ENCODE results near the gene HOMER1.

HOMER1 gene

DNA sequence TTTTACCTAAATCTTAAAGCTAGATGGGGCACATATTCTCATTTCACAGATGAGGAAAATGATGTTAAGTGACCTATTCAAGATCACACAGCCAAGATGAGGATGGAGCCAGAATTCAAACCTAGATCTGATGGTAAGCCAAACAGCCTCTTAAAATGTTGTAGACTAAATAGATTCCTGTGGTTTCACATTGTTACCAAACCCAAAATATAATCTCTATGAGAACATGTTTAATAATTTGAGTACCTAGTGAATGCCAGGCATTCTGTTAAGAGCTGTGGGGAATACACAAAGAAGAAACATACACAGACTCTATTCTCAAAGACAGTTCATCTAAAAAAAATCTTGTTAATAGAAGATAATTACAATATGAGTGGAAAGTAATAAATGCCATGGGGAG, 25.2 kb downstream of the HOMER1 start:
- DNase-seq (ENCODE audit: low read depth in 2 of 2) = no peak

GRCh38 chr5:79488058-79488457, 25.9 kb downstream of the HOMER1 start:
- DNase-seq (ENCODE audit: low read depth in 2 of 2) = no peak

DNA sequence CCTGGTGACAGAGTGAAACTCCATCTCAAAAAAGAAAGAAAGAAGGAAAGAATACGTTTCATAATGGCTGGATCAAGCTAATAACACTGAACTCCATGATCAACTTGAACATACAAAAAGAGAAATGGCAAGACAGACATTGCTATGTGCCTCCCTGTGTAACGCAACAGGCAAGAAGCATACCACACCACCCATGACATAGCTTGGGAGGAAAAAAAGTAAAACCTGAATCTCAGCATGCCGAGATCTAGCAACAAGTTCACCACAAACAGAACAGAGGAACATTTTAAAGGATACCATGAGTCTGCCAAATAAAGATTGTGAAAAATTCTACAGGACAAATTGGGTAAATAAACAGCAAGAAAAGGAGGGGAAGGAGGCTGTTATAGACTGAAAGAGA, 26.7 kb downstream of the HOMER1 start:
- no peak for DNase-seq (ENCODE audit: low read depth in 2 of 2)

DNA sequence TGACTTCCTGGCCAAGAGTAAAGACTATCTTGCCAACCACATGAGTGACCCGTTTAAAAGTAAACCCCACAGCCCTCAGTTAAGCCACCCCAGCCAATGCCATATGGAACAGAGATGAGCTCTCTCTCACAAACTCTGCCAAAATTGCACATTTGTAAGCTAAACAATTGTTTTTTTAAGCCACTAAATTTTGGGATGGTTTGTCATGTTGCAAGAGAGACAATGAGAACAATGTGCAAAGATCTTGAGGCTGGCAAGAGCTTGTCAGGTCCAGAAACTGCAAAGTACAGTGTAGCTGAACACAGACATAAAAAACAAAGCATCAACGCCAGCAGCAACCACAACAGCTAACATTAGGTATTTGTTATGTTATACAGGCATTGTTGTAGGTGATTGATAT, 27.8 kb downstream of the HOMER1 start:
- DNase-seq (ENCODE audit: low read depth in 2 of 2) = no peak

GRCh38 chr5:79484731-79485130, 29.2 kb downstream of the HOMER1 start:
- no peak for DNase-seq (ENCODE audit: low read depth in 2 of 2)

DNA sequence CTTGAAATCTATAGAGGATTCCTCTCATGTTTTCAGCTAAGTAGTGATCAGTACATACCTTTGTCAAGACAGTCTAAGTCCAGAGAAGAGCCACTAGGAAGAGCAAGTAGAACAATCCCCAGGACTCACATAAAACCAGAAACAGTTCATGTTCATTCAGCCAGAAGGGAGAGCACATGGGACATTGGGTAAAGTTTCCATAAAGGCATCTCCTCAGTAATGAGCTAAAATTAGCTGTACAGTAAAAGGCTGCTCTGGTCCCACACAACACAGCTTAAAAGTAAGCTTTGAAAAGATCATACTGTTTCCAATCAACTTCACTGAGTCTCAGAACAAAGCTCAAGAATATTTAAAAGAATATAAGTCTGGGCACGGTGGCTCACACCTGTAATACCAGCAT, 32.4 kb downstream of the HOMER1 start:
- no peak for DNase-seq (ENCODE audit: low read depth in 2 of 2)

DNA sequence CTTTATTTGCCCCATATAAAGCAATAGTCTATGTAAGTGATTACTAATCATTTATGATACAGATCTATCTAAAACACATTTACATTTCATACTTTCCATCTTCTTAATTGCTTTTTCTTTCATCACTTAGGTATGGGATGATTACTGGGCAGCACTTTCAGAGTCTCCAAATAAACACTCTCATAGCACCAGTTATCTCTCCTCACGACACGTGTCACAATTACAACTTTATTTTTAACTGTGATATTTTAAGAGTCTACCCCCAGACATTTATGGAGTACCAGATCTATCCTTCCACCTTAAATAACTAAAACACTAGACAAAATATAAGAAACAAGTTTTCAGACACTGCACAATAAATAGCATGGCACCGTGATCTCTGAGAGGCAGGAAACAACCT, 32.9 kb downstream of the HOMER1 start:
- no peak for DNase-seq (ENCODE audit: low read depth in 2 of 2)

GRCh38 chr5:79475152-79475466, 38.8 kb downstream of the HOMER1 start:
- DNase-seq (ENCODE audit: low read depth in 2 of 2) = no peak

- no peak for DNase-seq (ENCODE audit: low read depth in 2 of 2)
These were observed 39.4 kb downstream of the HOMER1 start for GRCh38 chr5:79474367-79475151.

DNA sequence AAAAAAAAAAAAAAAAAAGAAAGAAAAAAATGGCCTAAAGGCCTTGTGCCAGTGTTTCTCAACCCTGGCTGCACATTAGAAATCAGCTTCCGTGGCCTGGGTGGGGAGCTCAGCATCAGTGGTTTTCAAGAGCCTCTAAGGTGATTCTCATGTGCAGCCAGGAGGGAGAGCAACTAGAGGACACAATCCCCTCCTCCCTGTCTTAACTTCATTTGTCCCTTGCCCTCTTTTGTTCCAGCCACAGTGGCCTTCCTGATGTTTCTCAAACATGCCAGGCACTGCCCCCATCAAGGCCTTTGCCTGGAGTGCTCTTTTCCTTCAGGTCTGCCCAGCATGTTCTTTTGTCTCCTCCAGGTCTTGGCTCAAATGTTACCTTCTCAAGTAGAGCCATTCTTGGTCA, 42.4 kb downstream of the HOMER1 start:
- no peak for DNase-seq (ENCODE audit: low read depth in 2 of 2)

DNA sequence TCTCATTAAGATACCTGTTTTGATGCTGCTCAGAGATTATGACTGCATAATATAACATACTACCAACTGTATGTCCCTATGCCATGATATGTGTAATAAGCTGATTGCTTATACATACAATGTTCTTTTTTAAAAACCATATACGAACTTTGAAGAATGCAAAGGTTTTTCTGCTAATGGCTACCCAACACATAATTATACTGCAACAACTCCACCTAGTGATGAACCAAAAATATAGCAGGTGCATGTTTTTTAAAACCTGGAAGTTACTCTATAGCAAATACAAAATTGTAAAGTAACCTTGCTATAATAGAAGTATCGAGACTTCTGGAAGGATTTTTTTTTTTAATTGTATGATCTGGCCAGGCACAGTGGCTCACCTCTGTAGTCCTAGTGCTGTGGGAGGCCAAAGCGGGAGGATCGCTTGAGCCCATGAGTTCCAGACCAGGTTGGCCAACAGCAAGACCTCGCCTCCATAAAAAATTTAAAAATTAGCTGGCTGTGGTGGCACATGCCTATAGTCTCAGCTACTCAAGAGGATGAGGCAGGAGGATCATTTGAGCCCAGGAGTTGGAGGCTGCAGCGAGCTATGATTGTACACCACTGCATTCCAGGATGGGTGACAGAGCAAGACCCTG, 49.1 kb downstream of the HOMER1 start:
- DNase-seq (ENCODE audit: low read depth in 2 of 2) = no peak

- DNase-seq (ENCODE audit: low read depth in 2 of 2) = no peak
These were observed 49.7 kb downstream of the HOMER1 start for GRCh38 chr5:79464278-79464677.

- DNase-seq (ENCODE audit: low read depth in 2 of 2) = no peak
These were observed 54.3 kb downstream of the HOMER1 start for GRCh38 chr5:79459626-79460025.

GRCh38 chr5:79456890-79457583, 56.9 kb downstream of the HOMER1 start:
- DNase-seq (ENCODE audit: low read depth in 2 of 2) = no peak

- no peak for DNase-seq (ENCODE audit: low read depth in 2 of 2)
These were observed 57.5 kb downstream of the HOMER1 start for GRCh38 chr5:79456400-79456799.

DNA sequence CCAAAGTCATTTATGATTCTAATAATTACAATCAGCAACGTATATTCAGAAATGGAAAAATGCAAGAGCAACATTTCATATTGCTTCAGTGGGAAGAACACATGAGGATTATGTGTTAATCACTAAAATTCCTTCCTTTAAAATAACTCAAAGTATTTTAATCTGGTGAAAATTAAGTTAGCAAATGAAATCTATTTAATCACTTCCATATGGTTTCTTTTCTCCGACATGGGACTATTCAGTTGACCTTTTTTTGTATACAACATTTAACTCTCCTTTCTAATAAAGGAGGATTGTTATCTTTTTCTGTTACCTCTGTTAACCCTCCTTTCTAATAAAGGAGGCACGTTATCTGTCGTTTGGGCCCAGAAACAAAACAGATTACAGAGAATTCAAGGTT, 59.9 kb downstream of the HOMER1 start:
- DNase-seq (ENCODE audit: low read depth in 2 of 2) = no peak

DNA sequence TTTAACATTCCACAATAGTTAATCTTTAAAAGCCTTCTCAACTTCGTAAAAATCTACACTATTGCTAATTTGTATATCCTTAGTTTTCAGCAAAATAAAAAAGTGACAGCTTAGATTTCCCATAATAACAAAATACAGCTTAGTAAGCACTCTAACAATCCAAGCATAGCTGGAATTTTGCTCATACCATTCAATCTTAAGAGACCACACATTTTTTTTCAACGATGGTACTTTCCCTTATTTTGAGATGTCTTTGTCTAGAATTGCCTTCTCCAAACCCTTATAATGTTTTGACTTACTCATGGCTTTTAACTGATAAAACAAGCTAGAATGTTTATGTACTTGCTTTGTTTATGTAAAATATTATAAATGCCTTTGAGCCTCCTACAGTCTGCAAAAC, 65.6 kb downstream of the HOMER1 start:
- no peak for DNase-seq (ENCODE audit: low read depth in 2 of 2)

- DNase-seq (ENCODE audit: low read depth in 2 of 2) = no peak
These were observed 77.1 kb downstream of the HOMER1 start for GRCh38 chr5:79436821-79437220.

DNA sequence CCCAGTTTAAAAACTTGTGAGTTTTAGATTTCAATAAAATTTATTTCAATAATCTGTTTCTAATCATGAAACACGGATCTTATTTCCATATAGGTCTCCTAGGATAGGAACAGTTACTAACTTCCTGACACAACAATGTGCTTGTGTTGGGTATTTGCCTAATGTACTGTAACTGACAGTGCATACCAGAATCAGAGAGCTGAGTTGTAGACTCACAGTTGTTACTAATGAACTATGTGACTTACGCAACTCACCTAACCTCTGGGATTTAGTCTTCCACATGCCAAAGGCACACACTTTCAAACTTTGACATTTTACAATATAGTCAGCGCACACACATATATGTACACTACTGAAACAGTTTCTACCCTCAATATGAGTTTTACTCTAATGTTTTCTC, 77.7 kb downstream of the HOMER1 start:
- DNase-seq (ENCODE audit: low read depth in 2 of 2) = no peak

- DNase-seq (ENCODE audit: low read depth in 2 of 2) = no peak
These were observed 83.7 kb downstream of the HOMER1 start for GRCh38 chr5:79430196-79430595.

DNA sequence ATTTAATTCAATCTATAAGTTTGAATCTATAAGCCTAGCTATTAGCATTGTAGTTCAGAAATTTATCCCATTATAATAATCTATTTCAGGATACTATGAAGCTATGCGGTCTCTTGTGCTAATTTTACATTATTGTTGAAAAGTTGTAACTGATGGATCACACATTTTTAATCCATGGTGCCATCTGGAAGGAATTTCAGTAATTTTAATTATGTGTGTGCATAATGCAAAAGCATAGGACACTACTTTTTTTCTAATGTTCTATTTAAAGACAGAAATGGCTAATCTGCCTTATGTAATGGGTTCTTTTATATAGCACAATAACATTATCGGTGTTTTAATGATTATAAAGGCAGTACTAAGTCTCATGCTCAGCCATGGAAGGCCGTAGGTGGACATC, 90.6 kb downstream of the HOMER1 start:
- DNase-seq (ENCODE audit: low read depth in 2 of 2) = no peak

DNA sequence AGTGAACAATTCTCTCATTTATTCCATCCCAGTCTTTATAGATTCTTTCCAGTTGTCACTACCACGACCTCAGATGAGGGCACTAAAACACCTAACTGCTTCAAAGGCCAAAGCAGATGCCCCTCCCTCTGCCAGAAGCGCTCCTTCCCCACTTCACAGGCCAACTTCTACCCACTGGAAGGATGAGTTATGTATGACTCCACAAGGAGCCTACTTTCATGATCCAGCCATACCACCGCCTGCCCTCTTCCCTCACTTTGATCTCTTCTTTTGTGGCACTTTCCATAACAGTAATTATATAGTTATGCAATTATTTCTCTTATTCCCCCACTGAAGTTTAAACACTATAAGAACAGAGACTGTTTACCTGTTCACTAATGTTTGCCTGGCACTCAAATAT, 93.7 kb downstream of the HOMER1 start:
- no peak for DNase-seq (ENCODE audit: low read depth in 2 of 2)

DNA sequence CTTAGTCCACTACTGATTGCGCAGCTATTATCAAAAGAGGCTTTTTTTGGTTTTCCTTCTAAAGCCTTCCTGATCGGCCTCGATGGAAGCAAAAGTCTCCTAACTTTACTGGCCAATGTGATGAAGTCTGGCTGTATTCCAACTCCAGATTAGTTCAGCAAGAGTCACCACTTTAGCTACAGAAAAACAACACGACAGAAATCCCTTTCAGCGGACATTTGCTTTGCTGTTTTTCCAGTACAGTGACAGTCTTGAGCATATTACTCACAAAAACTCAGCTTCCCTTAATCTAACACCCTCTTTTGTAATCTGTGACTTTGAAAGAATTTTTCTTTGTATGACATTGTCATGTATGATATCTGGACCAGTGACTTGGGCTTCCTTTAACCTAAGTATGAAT, 95.7 kb downstream of the HOMER1 start:
- no peak for DNase-seq (ENCODE audit: low read depth in 2 of 2)

Measured in activated CD4-positive, alpha-beta T cell treated with anti-CD3 and anti-CD28 coated beads for 24 hours (primary cell).